Measurements from ENCODE around the gene PTPRH.

- TF ChIP-seq CTCF (IDR thresholded peaks at IDR 0.05) (no peak), POLR2A (IDR thresholded peaks at IDR 0.05) (no peak)
These were observed 29.7 kb upstream of the PTPRH start for GRCh38 chr19:55239004-55239403.

Measured in right lobe of liver (tissue), 4 donors.